ENCODE results near the gene ZNF423. TPM values are rescaled to one million over a fixed set of nuclear protein-coding genes. Genes with fewer than 3 reads are reported as not detected.

Gene ZNF423
- polyA plus RNA-seq, 1 of the 3 experiments (the other 2 are of a cell fraction): 1.2 TPM

GRCh38 chr16:49738001-49738400, 117.9 kb downstream of the ZNF423 start:
- Histone ChIP-seq H3F3A (replicated peaks; ENCODE audit: insufficient read depth) (no peaks in the 10 kb centered on the region), H3K9ac (no peak overlapping the region), H3K36me3 (replicated peaks in 1 of 2; ENCODE audit: control insufficient read depth in 1 of 2, insufficient read depth in 2 of 2, low read length in 1 of 2) (no peaks in the 10 kb centered on the region), H3K4me1 (ENCODE audit: control insufficient read depth in 1 of 2, insufficient read depth in 2 of 2, low read depth in 1 of 2, low read length in 1 of 2) (peaks cover 0 to 34% of the 10 kb centered on the region in 2 experiments; a peak in 2 of 4 replicates), H2AFZ (ENCODE audit: low read depth) (no peak overlapping the region), H3K27me3 (ENCODE audit: insufficient read depth) (no peaks in the 10 kb centered on the region), H3K4me2 (no peak overlapping the region), H4K20me1 (ENCODE audit: insufficient read depth) (no peaks in the 10 kb centered on the region), H3K9me3 (no peaks in the 10 kb centered on the region), H3K4me3 (ENCODE audit: low read depth in 2 of 2, low read length in 1 of 2) (no peak overlapping the region), H3K79me2 (ENCODE audit: insufficient read depth) (no peaks in the 10 kb centered on the region), H3K27ac (ENCODE audit: low read depth in 2 of 2, low read length in 1 of 2) (peak overlapping the region in 1 of 2 experiments; percentile 16; a peak in 1 of 4 replicates), H3K9me2 (no peaks in the 10 kb centered on the region)
- ChIA-PET CTCF (no interaction called here), POLR2A (no interaction called here)
- no peak for DNase-seq
- TF ChIP-seq USF1 (IDR thresholded peaks at IDR 0.05; ENCODE audit: borderline replicate concordance, low read depth): no peak
- no peak for TF ChIP-seq EP300 (IDR thresholded peaks at IDR 0.05; ENCODE audit: borderline replicate concordance in 1 of 2, low read depth in 1 of 2, low read length in 1 of 2)
- TF ChIP-seq PBX3 (IDR thresholded peaks at IDR 0.05): no peak
- 77% methylated on average over 10 of the region's 10 CpGs for WGBS (ENCODE audit: low lambda C conversion rate)

GRCh38 chr16:49737541-49737940, 118.4 kb downstream of the ZNF423 start:
- Histone ChIP-seq H3K27me3 (ENCODE audit: insufficient read depth) (no peaks in the 10 kb centered on the region), H3K4me3 (ENCODE audit: low read depth in 2 of 2, low read length in 1 of 2) (no peak overlapping the region), H3K9me3 (no peaks in the 10 kb centered on the region), H4K20me1 (ENCODE audit: insufficient read depth) (no peaks in the 10 kb centered on the region), H3K9ac (no peak overlapping the region), H3F3A (replicated peaks; ENCODE audit: insufficient read depth) (no peaks in the 10 kb centered on the region), H3K27ac (ENCODE audit: low read depth in 2 of 2, low read length in 1 of 2) (peak overlapping the region in 1 of 2 experiments; percentile 16; a peak in 1 of 4 replicates), H3K36me3 (replicated peaks in 1 of 2; ENCODE audit: control insufficient read depth in 1 of 2, insufficient read depth in 2 of 2, low read length in 1 of 2) (no peaks in the 10 kb centered on the region), H3K4me2 (no peak overlapping the region), H3K4me1 (ENCODE audit: control insufficient read depth in 1 of 2, insufficient read depth in 2 of 2, low read depth in 1 of 2, low read length in 1 of 2) (peaks cover 0 to 29% of the 10 kb centered on the region in 2 experiments; a peak in 2 of 4 replicates), H3K9me2 (no peaks in the 10 kb centered on the region), H2AFZ (ENCODE audit: low read depth) (no peak overlapping the region), H3K79me2 (ENCODE audit: insufficient read depth) (no peaks in the 10 kb centered on the region)
- POLR2A ChIA-PET: no interaction called here
- 33% methylated on average over 3 of the region's 9 CpGs for WGBS (ENCODE audit: low lambda C conversion rate)
- no peak for DNase-seq
- TF ChIP-seq MEF2A (IDR thresholded peaks at IDR 0.05; ENCODE audit: borderline replicate concordance, low read depth) (no peak), ELF1 (IDR thresholded peaks at IDR 0.05) (no peak), CTCF (IDR thresholded peaks at IDR 0.05) (no peak), MAX (IDR thresholded peaks at IDR 0.05; ENCODE audit: low read depth) (no peak)
- CTCF ChIA-PET: interaction anchor here (0.7 to 0.8 kb wide), 2 partner anchors 12 to 72 kb away, joined by 3 read pairs; no protein-coding TSS in a partner anchor
